Measurements from ENCODE around the gene NPEPPS.
A peak's percentile ranks its signal among the peaks of the same experiment; 100 is the strongest.
"Not testable (repeated sequence)": the region's sequence is repeated elsewhere in the genome, so short reads cannot be mapped to it uniquely, and the experiment has no call there.

The NPEPPS gene, protein sequence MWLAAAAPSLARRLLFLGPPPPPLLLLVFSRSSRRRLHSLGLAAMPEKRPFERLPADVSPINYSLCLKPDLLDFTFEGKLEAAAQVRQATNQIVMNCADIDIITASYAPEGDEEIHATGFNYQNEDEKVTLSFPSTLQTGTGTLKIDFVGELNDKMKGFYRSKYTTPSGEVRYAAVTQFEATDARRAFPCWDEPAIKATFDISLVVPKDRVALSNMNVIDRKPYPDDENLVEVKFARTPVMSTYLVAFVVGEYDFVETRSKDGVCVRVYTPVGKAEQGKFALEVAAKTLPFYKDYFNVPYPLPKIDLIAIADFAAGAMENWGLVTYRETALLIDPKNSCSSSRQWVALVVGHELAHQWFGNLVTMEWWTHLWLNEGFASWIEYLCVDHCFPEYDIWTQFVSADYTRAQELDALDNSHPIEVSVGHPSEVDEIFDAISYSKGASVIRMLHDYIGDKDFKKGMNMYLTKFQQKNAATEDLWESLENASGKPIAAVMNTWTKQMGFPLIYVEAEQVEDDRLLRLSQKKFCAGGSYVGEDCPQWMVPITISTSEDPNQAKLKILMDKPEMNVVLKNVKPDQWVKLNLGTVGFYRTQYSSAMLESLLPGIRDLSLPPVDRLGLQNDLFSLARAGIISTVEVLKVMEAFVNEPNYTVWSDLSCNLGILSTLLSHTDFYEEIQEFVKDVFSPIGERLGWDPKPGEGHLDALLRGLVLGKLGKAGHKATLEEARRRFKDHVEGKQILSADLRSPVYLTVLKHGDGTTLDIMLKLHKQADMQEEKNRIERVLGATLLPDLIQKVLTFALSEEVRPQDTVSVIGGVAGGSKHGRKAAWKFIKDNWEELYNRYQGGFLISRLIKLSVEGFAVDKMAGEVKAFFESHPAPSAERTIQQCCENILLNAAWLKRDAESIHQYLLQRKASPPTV

DNA sequence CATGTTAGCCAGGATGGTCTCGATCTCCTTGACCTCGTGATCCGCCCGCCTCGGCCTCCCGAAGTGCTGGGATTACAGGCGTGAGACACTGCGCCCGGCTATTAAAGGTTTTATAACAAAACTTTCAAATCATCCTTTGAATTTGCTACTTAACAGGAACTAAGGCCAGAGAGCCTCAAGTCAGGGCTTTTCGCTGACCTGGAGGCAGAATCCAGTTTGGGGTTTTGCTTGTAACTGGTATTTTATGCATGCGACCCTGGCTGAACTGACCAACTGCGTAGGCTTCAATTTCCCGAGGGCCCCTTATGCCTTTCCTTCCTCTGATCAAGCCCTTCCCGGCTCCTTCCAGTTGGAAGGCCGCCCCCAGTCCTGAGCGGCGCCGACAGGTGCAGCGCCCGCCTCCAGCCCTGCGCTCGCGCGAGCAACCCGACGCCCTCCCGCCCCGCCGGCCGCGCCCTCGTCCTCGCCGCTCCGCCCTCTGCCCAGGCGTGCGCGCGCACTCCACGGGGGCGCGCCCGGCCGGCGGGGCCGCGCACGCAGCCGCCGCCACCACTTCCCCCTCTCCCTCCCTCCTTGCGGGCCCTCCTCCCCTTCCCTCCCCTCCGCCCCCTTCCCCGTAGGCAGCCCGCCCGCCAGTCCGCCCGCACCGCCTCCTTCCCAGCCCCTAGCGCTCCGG, at the start of gene NPEPPS:
TSS of gene NPEPPS (plus strand) at position 552 of the 676 bp plus-strand sequence. CDS start 193 bp downstream, outside the sequence.
- peak; percentile 82 for DNase-seq

DNA sequence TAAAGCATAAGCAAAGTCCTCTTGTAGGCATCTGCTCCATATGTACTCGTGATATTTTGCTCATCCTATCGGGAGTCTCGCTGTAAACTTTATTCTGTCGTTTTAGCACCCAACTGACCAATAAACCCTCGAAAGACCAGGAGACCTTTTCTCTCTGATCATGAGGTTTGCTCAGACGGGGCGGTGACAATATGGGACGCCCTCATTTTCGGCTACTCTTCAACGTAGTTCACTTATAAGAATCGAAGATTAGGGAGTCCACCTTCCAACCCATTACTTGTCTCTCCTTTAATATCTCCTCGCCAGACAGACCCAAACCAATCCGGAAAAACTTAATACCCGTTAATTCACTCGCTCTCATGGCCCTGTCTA, 39.1 kb upstream of the NPEPPS start:
- peak; percentile 34 for DNase-seq

DNA sequence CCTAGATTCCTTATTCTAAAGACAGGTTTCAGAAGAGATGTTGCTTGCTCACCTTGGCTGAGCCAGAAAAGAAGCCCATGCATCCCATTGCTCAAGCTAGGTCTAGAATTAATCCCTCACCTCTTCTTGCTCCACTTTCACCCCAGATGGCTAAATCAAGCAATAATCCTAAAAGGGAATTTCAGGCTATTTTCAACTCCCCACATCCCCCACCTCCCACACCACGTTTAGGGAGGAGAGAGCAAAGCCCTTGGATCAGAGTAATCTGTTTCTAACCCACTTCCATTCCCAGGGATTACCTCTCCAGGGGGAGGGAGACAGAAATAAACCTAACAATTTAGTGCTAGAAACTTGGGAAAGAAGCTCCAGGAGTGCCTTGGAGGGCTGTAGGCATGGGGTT, 31.8 kb upstream of the NPEPPS start:
- DNase-seq = not testable (repeated sequence)

DNA sequence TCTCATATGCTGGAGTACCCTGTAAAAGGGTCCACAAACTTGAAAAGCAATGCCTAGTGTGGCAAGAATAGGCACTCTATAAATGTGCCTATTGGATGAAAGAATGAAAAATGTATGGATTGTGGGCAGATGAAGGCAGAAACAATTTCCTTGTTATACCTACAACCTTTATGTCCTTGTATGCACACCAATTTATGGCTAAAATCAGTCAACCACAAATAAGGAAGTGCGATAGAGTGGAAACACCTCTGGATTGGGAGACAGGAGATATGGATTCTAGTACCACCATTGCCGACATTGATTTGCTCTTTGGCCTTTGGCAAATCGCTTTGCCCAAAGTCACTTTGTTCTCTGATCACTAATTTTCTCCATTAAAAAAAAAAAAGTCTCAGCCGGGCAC, 31.4 kb upstream of the NPEPPS start:
- not testable (repeated sequence) for DNase-seq

DNA sequence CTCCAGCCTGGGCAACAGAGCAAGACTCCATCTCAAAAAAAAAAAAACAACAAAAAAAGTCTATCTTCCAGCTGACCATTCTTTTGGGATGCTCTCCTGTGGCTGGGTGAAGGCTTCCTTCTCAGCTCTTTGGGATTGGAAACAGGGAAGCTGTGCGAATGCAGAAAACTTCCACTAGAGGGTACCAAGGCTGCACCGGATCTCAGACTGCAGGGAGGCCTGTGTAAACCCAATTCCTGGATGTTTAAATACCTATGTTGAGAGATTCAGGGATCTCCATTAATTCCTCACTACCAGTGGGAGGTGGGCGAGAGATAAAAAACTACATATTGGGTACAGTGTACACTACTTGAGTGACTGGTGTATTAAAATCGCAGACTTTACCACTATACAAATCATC, 30.3 kb upstream of the NPEPPS start:
- DNase-seq = not testable (repeated sequence)

DNA sequence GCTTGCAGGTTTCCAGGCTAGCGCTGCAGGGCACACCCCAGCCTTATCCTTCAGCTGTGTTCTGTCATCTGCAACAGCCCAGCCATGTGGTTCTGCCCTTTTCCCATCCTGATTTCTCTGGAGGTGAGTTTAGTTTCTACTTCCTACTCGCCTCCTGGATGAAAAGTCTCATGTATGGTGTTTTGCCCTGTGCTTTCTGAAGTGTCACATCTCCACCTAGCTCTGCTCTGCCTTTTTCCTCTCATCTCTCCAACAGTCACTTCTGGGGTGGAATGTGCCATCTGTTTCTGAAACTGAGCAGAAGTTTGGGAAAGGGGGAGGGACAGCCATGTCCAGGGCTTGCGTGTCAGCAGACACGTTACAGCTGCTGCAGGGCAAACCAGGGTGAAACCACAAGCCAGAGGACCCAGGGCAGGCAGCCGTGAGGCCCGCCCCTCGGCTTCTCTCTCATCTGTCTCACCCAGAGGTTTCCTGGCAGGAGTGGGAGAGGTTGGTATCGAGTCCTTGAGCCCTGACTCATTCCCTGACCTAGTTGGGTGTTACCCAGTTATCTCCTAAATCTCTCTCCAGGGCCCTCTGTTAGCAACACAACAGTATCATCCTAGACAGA, 28.7 kb upstream of the NPEPPS start:
- DNase-seq = not testable (repeated sequence)

DNA sequence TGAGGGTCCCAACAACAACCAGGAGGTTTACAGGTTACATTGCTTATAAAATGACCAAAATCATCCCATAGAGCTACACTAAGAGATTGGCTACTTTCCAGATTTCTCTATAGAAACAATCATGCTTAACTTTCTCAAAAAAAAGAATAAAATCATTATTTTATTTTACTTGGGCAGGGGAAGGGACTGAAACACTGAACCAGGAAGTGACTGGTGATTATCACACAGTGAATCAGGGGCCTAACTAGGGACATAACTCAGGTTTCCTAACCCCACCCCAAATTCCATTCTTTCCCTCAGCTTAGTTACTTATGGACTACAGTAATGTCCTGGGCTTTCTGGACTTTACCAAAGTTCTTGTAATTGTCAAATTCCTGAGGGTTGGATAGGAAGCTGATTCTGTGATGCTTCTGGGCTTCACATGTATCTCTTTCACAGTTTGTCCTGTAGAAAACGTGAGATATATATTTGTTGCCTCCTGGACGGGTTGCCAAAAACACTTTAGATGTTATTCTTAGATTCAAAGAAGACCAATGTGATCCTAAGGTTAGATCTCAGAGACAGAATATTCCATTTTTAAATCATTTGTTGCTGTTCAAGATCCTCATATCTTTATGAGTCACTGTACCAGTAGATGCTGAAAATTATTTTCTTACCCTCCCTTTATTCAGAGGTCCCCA, 28.0 kb upstream of the NPEPPS start:
- not testable (repeated sequence) for DNase-seq

DNA sequence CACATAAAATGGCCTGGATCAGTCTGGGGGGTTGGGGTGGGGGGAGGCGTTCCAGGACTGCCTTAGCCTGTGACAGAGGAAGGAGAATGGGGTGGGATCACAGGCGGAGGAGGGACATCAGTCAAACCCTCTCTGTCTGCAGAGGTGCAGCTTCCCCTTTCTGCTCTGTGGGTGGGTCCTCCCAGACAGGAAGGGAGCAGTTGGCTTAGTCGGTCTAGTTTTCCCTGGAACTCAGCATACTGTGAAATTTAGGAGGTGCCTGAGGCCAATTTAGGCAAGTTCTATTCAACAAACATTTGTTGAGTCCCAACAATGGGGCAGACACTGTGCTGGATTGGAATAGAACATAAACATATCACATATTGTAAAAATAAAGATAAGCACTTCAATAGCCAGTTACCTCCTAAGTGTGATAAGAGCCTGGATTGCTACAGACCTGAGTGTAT, 19.2 kb upstream of the NPEPPS start:
- DNase-seq = not testable (repeated sequence)

DNA sequence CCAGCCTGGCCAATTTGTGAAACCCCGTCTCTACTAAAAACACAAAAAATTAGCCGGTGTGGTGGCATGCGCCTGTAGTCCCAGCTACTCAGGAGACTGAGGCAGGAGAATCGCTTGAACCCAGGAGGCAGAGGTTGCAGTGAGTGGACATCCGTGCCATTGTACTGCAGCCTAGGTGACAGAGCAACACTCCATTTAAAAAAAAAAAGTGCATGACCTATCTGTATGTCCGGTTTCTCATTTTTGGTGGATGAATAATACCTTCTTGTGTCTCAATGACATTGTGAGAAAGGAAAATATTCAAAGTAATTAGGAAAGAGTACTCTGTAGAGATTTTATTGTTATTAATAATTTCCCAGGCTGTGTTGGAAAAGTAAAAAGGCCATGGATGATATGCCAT, 17.6 kb upstream of the NPEPPS start:
- DNase-seq = not testable (repeated sequence)

DNA sequence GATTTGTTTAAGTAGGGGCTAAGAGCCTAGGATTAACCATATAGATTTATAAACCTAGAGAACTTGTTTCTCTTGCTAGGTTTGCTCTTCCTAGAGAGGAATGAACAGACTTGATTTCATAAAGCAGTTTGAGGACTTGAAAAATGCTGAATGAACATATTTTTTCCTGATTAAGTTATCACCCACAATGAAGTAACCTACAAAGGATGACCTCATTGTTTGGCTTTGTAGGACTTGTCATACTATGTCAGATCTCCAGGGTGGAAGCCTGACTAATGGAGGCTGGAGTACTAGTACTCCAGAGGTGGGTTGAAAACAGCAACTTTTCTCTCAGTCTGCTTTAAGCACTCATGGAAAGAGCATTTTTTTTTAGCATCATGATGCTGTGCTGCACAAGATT, 12.0 kb upstream of the NPEPPS start:
- DNase-seq = not testable (repeated sequence)

DNA sequence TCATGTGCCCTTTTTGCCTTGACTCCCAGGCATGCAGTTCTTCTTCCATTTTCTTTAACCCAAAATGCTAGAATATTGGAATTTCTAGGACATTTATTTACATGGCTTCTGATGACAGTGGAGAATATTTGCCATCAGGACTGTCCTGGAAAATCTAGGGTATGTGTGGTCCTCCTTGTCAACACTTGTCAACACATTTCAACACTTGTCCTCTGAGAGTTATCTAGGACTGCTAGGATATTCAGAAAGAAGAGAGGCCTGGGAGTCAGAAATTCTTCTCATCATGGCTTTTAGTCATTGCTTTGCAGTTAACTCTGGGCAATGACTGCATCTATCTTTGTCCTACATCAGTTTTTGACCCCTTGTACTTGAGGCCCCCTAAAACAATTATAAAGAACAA, 11.5 kb upstream of the NPEPPS start:
- DNase-seq = not testable (repeated sequence)

DNA sequence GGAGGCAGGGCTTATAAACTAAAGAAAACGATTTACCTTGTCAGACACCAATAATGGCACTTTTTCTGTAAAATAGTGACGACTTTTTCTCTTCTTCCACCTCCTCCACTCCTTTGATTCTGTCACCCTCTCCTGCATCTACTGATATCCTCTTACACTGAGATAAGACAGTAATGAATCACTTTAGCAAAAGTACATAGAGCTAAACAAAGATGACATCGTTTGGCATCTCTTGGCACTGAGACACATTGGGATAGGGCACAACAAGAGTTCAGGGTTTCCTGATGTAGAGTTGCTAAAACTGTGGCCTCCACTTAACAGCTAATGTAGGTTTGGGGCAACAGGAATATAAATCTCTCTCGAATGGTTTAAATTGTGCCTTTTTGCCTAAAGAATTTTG, 10.6 kb upstream of the NPEPPS start:
- DNase-seq = not testable (repeated sequence)

DNA sequence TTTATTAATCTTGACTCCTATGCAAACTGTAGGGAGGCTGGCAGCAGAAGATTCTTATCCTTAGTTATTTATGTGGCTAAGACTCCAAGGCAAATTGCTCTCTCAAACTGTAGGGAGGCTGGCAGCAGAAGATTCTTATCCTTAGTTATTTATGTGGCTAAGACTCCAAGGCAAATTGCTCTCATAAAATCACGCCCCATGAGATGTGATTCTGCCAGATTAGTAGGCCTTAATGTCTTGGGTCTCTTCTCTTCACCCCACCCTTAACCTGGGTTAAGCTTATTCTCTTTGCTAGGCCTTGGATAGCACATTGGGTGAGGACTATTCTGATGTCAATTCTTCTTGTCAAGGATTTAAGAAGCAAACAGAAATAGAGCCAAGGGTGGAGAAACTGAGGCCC, 9.5 kb upstream of the NPEPPS start:
- DNase-seq = not testable (repeated sequence)

DNA sequence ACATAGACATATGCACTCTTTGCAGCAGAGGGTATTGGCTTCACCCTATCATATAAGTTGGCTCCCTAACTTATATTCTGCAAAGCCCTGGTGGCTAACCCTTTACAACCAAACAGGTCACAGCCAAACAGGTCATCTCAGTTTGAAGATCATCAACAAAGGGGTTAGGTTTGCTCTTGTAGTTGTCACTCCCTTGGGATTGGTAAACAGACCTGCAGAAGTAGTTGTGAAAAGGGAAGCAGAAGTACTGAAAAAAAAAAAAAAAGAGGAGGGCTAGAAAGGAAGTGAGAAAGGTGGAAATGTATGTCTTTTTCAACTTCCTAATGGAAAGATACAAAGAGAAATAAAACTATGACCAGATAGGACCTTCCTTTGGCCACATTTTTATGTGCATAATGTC, 8.6 kb upstream of the NPEPPS start:
- DNase-seq = not testable (repeated sequence)

DNA sequence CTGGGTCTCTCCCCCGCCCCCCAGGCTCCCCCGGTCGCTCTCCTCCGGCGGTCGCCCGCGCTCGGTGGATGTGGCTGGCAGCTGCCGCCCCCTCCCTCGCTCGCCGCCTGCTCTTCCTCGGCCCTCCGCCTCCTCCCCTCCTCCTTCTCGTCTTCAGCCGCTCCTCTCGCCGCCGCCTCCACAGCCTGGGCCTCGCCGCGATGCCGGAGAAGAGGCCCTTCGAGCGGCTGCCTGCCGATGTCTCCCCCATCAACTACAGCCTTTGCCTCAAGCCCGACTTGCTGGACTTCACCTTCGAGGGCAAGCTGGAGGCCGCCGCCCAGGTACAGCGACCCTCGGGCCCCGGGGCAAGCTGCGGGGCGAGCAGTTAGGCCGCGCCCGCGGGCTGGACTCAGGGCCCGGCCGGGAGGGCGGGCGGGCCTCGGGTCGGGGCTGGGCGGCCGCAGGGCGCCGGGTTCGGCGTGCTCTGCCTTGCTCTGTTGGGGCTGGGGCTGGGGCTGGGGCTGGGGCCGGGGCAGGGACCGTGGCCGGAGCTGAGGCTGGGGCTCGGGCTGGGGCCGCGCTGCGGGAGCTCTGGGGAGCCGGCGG, 419 bp downstream of the NPEPPS start:
- peak; percentile 37 for DNase-seq

DNA sequence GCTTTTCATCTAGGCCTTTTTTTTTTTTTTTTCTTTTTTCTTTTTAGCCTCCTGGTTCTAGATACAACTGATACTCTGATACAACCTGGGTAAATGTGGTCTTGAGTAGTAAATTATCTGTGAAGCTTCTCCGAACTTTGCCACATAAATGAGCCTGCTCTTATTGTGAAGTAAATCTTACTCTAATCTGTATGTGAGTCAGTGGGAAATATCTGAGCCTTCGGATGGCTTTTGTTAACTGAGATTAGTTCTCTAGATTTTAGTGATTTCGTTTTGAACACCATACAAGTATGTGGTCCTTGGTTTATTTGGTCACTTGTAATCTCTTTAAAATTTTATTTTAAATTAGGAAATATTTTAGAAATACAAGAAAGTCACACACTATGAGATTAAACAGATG, 8.2 kb downstream of the NPEPPS start:
- DNase-seq = not testable (repeated sequence)

DNA sequence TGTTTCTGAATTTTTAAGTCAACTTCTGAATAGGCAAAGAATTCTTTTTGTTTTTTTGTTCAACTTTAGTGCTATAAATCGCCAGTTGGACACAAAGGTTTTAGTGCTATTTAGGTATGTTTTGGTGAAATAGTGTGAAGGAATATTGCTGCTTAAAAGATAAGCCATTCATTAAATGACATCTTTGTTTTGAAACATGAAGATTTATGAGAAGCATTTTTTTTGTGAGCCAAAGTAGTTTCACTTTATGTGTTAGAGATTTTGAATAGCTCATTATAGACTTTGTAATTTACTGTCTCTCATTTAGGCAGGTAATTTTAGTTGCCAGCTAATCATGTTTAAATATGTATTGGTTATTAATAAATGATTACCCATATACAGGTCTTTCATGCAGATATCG, 10.8 kb downstream of the NPEPPS start:
- not testable (repeated sequence) for DNase-seq

DNA sequence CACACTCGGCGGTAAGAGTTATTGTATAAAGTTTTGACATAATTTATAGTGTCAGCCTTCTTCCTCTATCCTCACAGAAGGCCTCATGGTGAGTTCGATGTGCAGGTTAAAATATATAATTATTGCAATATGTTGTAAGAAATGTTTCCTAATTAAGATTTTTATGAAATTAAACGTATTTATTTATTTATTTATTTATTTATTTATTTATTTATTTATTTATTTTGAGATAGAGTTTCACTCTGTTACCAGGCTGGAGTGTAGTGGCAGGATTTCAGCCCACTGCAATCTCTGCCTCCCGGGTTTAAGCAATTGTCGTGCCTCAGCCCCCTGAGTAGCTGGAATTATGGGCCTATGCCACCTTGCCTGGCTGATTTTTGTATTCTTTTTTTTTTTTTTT, 13.4 kb downstream of the NPEPPS start:
- DNase-seq = not testable (repeated sequence)

DNA sequence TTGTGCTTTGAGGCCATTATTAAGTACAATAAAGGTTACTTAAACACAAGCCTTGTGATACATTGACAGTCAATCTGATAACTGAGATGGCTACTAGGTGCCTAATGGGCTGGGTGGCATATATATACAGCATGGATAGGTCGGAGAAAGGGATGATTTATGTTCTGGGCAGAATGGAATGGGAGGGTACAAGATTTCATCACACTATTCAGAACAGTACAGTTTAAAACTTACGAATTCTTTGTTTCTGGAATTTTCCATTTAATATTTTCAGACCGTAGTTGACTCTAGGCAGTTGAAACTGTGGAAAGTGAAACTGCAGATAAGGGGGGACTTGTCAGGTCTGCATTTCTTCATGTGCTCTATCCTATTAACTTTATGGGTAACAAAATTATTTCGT, 23.8 kb downstream of the NPEPPS start:
- not testable (repeated sequence) for DNase-seq

DNA sequence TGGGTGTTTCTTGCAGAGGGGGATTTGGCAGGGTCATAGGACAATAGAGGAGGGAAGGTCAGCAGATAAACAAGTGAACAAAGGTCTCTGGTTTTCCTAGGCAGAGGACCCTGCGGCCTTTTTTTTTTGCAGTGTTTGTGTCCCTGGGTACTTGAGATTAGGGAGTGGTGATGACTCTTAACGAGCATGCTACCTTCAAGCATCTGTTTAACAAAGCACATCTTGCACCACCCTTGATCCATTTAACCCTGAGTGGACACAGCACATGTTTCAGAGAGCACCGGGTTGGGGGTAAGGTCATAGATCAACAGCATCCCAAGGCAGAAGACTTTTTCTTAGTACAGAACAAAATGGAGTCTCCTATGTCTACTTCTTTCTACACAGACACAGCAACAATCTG, 25.2 kb downstream of the NPEPPS start:
- DNase-seq = not testable (repeated sequence)

DNA sequence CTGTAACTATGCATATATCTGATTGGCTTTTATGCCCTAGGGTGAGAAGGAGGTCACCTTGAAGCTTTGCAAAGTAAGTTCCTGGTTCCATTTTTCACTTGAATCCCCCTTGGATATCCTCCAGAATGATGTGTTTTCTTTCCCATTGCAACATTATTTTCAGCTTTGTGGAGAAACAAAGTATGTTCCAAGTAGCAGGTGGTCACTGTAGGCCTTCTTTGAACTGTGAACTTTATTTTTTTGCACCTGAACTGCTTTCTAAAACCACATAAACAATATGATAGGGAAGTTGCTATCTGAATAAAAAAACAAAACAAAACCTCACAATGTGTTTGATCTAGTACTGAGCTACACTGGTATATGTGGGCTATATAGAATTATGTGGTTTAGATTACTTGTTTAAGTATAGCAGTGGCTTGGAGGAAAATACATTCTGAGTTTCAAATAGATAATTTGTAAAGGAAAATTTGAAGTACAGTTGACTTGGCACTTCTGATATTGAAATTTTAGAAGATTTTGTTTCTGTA, 29.7 kb downstream of the NPEPPS start:
- not testable (repeated sequence) for DNase-seq
